Choroid plexus epithelial cell (primary cell): ENCODE measurements around the gene EDNRB.

ENCODE experiments used
- DNase-seq: peaks from one replicate; pipeline ENCODE4 v3.0.0-alpha.2; 2010; ENCODE audit warnings: low read depth
- H3K4me3 ChIP-seq: 2 replicates; pipeline ENCODE4 v1.5.1; 2011; ENCODE audit warnings: low read depth, mild to moderate bottlenecking, control low read depth, low read length, moderate library complexity
- TF ChIP-seq, protein P1 (sequence below): conservative IDR thresholded peaks from 2 replicates; pipeline ENCODE4 v1.5.1; 2011; ENCODE audit warnings: low read depth, mild to moderate bottlenecking, control low read depth, inconsistent platforms, low read length, moderate library complexity

EDNRB gene

GRCh38 chr13:77898097-77898496, 20.5 kb downstream of the EDNRB start:
- no peak for DNase-seq
- H3K4me3 ChIP-seq, result no peak overlapping the region
- TF ChIP-seq, protein P1, sequence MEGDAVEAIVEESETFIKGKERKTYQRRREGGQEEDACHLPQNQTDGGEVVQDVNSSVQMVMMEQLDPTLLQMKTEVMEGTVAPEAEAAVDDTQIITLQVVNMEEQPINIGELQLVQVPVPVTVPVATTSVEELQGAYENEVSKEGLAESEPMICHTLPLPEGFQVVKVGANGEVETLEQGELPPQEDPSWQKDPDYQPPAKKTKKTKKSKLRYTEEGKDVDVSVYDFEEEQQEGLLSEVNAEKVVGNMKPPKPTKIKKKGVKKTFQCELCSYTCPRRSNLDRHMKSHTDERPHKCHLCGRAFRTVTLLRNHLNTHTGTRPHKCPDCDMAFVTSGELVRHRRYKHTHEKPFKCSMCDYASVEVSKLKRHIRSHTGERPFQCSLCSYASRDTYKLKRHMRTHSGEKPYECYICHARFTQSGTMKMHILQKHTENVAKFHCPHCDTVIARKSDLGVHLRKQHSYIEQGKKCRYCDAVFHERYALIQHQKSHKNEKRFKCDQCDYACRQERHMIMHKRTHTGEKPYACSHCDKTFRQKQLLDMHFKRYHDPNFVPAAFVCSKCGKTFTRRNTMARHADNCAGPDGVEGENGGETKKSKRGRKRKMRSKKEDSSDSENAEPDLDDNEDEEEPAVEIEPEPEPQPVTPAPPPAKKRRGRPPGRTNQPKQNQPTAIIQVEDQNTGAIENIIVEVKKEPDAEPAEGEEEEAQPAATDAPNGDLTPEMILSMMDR, result no peak

DNA sequence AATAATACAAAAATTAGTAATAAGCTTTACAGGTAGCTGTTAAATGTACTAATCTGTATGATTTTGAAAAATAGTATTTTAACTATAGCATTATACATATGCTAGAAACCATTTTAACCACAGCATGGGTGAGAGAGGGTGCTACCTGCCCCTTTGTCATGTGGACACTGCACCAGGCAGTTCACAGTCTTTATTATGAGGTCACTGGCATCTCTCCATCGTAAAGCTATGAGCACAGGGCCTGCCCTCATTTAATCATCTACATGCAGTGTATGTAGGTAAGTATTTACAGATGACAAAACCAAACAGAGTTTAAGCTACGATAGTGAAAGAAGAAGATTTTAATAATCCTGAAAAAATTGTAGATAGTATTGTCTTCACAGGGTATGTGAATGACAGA, 21.7 kb downstream of the EDNRB start:
- H3K4me3 ChIP-seq, result no peak overlapping the region
- DNase-seq, result no peak
- TF ChIP-seq, protein P1, result no peak

DNA sequence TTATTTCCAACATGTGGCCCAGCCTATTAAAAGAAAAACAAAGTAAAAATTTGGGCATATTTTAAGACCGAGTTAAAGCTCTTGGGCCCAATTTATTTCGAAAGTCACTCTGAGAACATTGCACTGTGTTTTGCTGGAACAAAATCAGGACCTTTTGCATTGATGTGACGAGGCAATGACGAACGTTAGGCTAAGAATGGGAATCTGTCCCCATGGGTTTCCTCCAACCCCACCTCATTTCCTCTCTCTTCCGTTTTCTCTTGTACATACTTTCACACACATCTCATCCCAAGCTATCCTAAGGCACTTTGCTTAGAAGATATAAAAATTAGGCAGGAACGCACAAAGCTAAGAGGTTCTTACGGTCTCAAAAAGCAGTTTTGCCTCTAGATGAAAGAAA, 22.1 kb downstream of the EDNRB start:
- TF ChIP-seq, protein P1, result no peak
- H3K4me3 ChIP-seq, result no peak overlapping the region
- peak; percentile 6 for DNase-seq

- no peak overlapping the region for H3K4me3 ChIP-seq
- TF ChIP-seq, protein P1, result no peak
- DNase-seq, result no peak
Measured at GRCh38 chr13:77894743-77895142, 23.9 kb downstream of the EDNRB start.

- no peak overlapping the region for H3K4me3 ChIP-seq
- no peak for DNase-seq
- TF ChIP-seq, protein P1, result no peak
Measured at GRCh38 chr13:77893066-77893465, 25.6 kb downstream of the EDNRB start.

DNA sequence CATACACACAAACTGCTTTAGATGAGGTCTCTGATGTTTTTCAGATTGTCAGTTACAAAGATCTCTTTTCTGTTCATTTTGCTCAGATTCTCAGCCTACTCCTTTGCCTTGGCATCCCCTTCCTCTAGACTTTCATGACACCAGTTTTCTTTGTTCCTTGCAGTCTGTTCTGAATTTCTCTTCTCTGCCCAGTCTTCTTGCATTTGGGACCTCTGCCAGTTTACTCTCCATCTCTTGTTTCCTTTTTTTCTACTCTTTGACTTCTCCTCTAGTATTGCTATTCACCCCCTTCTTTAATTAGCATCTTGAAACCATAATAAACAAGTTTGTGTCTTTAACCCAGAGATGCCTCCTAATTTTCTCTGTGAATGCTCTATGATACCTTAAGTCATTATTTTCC, 26.1 kb downstream of the EDNRB start:
- no peak for DNase-seq
- TF ChIP-seq, protein P1, result no peak
- H3K4me3 ChIP-seq, result no peak overlapping the region

- TF ChIP-seq, protein P1, result no peak
- H3K4me3 ChIP-seq, result no peak overlapping the region
- DNase-seq, result no peak
Measured at GRCh38 chr13:77891486-77891885, 27.1 kb downstream of the EDNRB start.
